ENCODE results near the gene APCDD1.

The APCDD1 gene

GRCh38 chr18:10454681-10455557 is 484 bp downstream of the APCDD1 start:
- Histone ChIP-seq H3K9ac (ENCODE audit: low read length) (peak overlapping the region; percentile 95), H3K36me3 (ENCODE audit: control insufficient read depth, insufficient read depth, low read length, severe bottlenecking) (peaks cover 5% of the 10 kb centered on the region), H3K4me3 (ENCODE audit: low read length) (peak overlapping the region; percentile 90), H3K9me3 (ENCODE audit: control insufficient read depth, low read length) (no peaks in the 10 kb centered on the region), H3K4me1 (ENCODE audit: control insufficient read depth, insufficient read depth, low read length) (peaks cover 32% of the 10 kb centered on the region), H3K27me3 (replicated peaks; ENCODE audit: control insufficient read depth, insufficient read depth, low read length) (no peaks in the 10 kb centered on the region)
- peak; percentile 47 for DNase-seq (ENCODE audit: low read depth)

DNA sequence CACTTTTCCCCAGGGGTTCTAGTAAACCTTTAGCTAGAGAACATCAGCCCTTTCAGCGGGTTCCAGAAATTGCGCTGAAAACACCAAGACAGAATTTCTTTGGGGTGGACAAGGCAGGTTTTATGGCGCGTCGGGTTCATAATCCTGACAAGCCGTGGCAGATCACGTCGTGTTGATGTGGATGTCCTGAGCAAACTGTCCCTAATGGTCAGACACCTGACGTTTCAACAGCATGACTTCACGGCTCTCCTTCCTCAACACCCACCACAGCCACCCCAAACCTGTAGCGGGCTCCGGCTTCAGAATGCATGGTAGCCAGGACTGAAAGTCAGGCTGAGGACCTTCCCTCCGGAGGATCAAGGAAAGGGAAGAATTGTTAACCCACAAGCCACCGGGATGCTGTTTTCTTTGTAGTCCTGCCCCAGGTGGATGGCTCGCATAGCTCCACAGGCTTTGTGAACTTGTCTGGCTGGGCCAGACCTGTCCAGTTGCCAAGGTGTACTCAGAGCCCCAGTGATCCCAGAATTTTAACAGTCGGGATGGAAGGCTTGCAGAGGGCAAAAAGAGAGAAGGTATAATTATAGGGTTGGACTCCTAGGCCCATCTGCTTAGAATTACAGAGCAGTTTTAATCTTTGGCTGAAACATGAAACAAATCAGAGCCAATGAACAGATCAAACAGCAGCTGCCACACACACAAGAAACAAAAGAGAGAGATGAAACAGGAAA is 1.5 kb downstream of the APCDD1 start:
- peaks cover 5% of the 10 kb centered on the region for H3K36me3 ChIP-seq (ENCODE audit: control insufficient read depth, insufficient read depth, low read length, severe bottlenecking)
- H3K27me3 ChIP-seq (replicated peaks; ENCODE audit: control insufficient read depth, insufficient read depth, low read length), result no peaks in the 10 kb centered on the region
- peak overlapping the region; percentile 90 for H3K4me3 ChIP-seq (ENCODE audit: low read length)
- H3K4me1 ChIP-seq (ENCODE audit: control insufficient read depth, insufficient read depth, low read length), result peaks cover 32% of the 10 kb centered on the region
- H3K9me3 ChIP-seq (ENCODE audit: control insufficient read depth, low read length), result no peaks in the 10 kb centered on the region
- peak overlapping the region; percentile 95 for H3K9ac ChIP-seq (ENCODE audit: low read length)
- no peak for DNase-seq (ENCODE audit: low read depth)

- no peak for DNase-seq (ENCODE audit: low read depth)
- Histone ChIP-seq H3K9me3 (ENCODE audit: control insufficient read depth, low read length) (no peaks in the 10 kb centered on the region), H3K27me3 (replicated peaks; ENCODE audit: control insufficient read depth, insufficient read depth, low read length) (no peaks in the 10 kb centered on the region), H3K9ac (ENCODE audit: low read length) (peak overlapping the region; percentile 95), H3K36me3 (ENCODE audit: control insufficient read depth, insufficient read depth, low read length, severe bottlenecking) (peaks cover 5% of the 10 kb centered on the region), H3K4me1 (ENCODE audit: control insufficient read depth, insufficient read depth, low read length) (peaks cover 32% of the 10 kb centered on the region), H3K4me3 (ENCODE audit: low read length) (peak overlapping the region; percentile 90)
These were observed 2.3 kb downstream of the APCDD1 start for GRCh38 chr18:10456718-10457117.

- Histone ChIP-seq H3K9me3 (ENCODE audit: control insufficient read depth, low read length) (no peaks in the 10 kb centered on the region), H3K36me3 (ENCODE audit: control insufficient read depth, insufficient read depth, low read length, severe bottlenecking) (peaks cover 5% of the 10 kb centered on the region), H3K4me3 (ENCODE audit: low read length) (peak overlapping the region; percentile 90), H3K4me1 (ENCODE audit: control insufficient read depth, insufficient read depth, low read length) (peaks cover 32% of the 10 kb centered on the region), H3K9ac (ENCODE audit: low read length) (peak overlapping the region; percentile 95), H3K27me3 (replicated peaks; ENCODE audit: control insufficient read depth, insufficient read depth, low read length) (no peaks in the 10 kb centered on the region)
- no peak for DNase-seq (ENCODE audit: low read depth)
These were observed 2.7 kb downstream of the APCDD1 start for GRCh38 chr18:10457128-10457527.

DNA sequence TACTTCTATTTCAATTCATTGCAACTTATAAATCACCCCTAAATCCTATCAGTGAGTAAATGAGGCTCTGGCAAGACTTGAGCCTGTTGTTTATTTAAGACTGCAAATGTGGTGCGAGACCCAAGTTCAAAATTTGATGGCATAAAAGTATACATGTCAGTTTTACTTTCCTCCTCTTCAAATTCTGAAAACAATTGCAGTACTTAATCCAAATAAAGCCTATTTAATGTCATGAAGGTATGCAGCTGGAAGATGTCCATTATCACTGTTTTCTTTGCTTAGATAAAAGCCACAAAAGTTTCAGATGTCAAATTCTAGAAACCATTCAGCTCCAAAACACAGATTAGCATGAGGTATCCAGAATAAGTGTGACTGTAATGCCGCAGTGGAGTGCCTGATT is 3.3 kb downstream of the APCDD1 start:
- Histone ChIP-seq H3K4me3 (ENCODE audit: low read length) (peak overlapping the region; percentile 90), H3K27me3 (replicated peaks; ENCODE audit: control insufficient read depth, insufficient read depth, low read length) (no peaks in the 10 kb centered on the region), H3K9ac (ENCODE audit: low read length) (peak overlapping the region; percentile 95)

DNA sequence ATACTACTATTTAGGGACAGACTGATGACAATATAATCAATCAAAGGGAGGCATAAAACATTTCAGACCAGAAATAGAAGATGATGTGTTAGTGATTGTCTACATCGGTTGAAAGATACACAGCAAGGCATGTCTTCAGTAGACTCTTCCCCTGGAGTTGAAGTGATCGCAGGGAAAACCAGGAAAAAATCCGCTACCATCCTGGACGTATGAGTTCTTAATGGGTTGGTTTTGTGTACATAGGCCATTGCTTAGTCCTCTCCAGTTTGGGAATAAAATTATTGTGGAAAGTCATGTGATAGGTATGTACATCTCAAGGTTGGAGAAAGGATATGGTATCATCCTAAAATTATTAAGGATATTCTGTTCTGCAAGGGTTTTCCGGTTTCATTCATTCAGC is 4.3 kb downstream of the APCDD1 start:
- DNase-seq (ENCODE audit: low read depth), result no peak
- Histone ChIP-seq H3K4me1 (ENCODE audit: control insufficient read depth, insufficient read depth, low read length) (peaks cover 27% of the 10 kb centered on the region), H3K27me3 (replicated peaks; ENCODE audit: control insufficient read depth, insufficient read depth, low read length) (no peaks in the 10 kb centered on the region), H3K9me3 (ENCODE audit: control insufficient read depth, low read length) (no peaks in the 10 kb centered on the region), H3K9ac (ENCODE audit: low read length) (no peak overlapping the region), H3K4me3 (ENCODE audit: low read length) (peak overlapping the region; percentile 90), H3K36me3 (ENCODE audit: control insufficient read depth, insufficient read depth, low read length, severe bottlenecking) (peaks cover 5% of the 10 kb centered on the region)

More for the DNA sequence above, 3.3 kb downstream of the APCDD1 start:
- H3K4me1 ChIP-seq (ENCODE audit: control insufficient read depth, insufficient read depth, low read length), result peaks cover 32% of the 10 kb centered on the region
- no peak for DNase-seq (ENCODE audit: low read depth)
- H3K36me3 ChIP-seq (ENCODE audit: control insufficient read depth, insufficient read depth, low read length, severe bottlenecking), result peaks cover 5% of the 10 kb centered on the region
- H3K9me3 ChIP-seq (ENCODE audit: control insufficient read depth, low read length), result no peaks in the 10 kb centered on the region

- Histone ChIP-seq H3K9ac (ENCODE audit: low read length) (no peak overlapping the region), H3K4me3 (ENCODE audit: low read length) (no peak overlapping the region), H3K36me3 (ENCODE audit: control insufficient read depth, insufficient read depth, low read length, severe bottlenecking) (peaks cover 5% of the 10 kb centered on the region), H3K27me3 (replicated peaks; ENCODE audit: control insufficient read depth, insufficient read depth, low read length) (no peaks in the 10 kb centered on the region), H3K4me1 (ENCODE audit: control insufficient read depth, insufficient read depth, low read length) (peaks cover 26% of the 10 kb centered on the region), H3K9me3 (ENCODE audit: control insufficient read depth, low read length) (no peaks in the 10 kb centered on the region)
- no peak for DNase-seq (ENCODE audit: low read depth)
These were observed 5.2 kb downstream of the APCDD1 start for GRCh38 chr18:10459587-10459986.

- Histone ChIP-seq H3K9ac (ENCODE audit: low read length) (no peak overlapping the region), H3K27me3 (replicated peaks; ENCODE audit: control insufficient read depth, insufficient read depth, low read length) (no peaks in the 10 kb centered on the region), H3K36me3 (ENCODE audit: control insufficient read depth, insufficient read depth, low read length, severe bottlenecking) (peaks cover 5% of the 10 kb centered on the region), H3K4me1 (ENCODE audit: control insufficient read depth, insufficient read depth, low read length) (peaks cover 23% of the 10 kb centered on the region), H3K9me3 (ENCODE audit: control insufficient read depth, low read length) (no peaks in the 10 kb centered on the region), H3K4me3 (ENCODE audit: low read length) (no peak overlapping the region)
- DNase-seq (ENCODE audit: low read depth), result no peak
These were observed 6.1 kb downstream of the APCDD1 start for GRCh38 chr18:10460414-10461018.

- H3K9ac ChIP-seq (ENCODE audit: low read length), result no peak overlapping the region
- H3K4me3 ChIP-seq (ENCODE audit: low read length), result no peak overlapping the region
- no peak for DNase-seq (ENCODE audit: low read depth)
- peaks cover 5% of the 10 kb centered on the region for H3K36me3 ChIP-seq (ENCODE audit: control insufficient read depth, insufficient read depth, low read length, severe bottlenecking)
- H3K9me3 ChIP-seq (ENCODE audit: control insufficient read depth, low read length), result no peaks in the 10 kb centered on the region
- H3K27me3 ChIP-seq (replicated peaks; ENCODE audit: control insufficient read depth, insufficient read depth, low read length), result no peaks in the 10 kb centered on the region
- H3K4me1 ChIP-seq (ENCODE audit: control insufficient read depth, insufficient read depth, low read length), result peaks cover 12% of the 10 kb centered on the region
These were observed 7.6 kb downstream of the APCDD1 start for GRCh38 chr18:10461989-10462388.

GRCh38 chr18:10462597-10462996 is 8.2 kb downstream of the APCDD1 start:
- Histone ChIP-seq H3K4me1 (ENCODE audit: control insufficient read depth, insufficient read depth, low read length) (peaks cover 6% of the 10 kb centered on the region), H3K9me3 (ENCODE audit: control insufficient read depth, low read length) (no peaks in the 10 kb centered on the region), H3K9ac (ENCODE audit: low read length) (no peak overlapping the region), H3K4me3 (ENCODE audit: low read length) (no peak overlapping the region), H3K27me3 (replicated peaks; ENCODE audit: control insufficient read depth, insufficient read depth, low read length) (no peaks in the 10 kb centered on the region), H3K36me3 (ENCODE audit: control insufficient read depth, insufficient read depth, low read length, severe bottlenecking) (peaks cover 5% of the 10 kb centered on the region)
- DNase-seq (ENCODE audit: low read depth), result no peak

DNA sequence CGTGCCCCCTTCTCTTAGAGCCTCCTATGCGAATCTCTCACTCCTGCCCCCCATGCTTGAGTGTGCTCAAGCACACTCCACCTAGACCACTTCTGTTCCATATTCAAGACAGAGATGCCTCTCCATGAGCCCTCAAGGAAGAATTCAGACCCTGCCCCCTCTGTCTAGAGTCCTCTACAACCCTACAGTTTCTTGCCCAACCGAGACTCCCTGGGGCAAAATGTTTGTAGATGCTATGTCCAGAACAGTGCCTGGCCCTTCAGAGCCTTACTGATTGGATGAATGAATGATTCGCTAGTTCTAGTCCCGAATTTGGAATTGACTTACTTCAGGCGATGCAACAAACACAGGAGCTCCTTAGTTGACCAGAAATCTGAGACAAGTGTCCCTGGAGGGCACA is 8.7 kb downstream of the APCDD1 start:
- Histone ChIP-seq H3K9me3 (ENCODE audit: control insufficient read depth, low read length) (no peaks in the 10 kb centered on the region), H3K27me3 (replicated peaks; ENCODE audit: control insufficient read depth, insufficient read depth, low read length) (no peaks in the 10 kb centered on the region), H3K4me1 (ENCODE audit: control insufficient read depth, insufficient read depth, low read length) (peaks cover under 1% of the 10 kb centered on the region), H3K4me3 (ENCODE audit: low read length) (no peak overlapping the region), H3K36me3 (ENCODE audit: control insufficient read depth, insufficient read depth, low read length, severe bottlenecking) (peaks cover 10% of the 10 kb centered on the region), H3K9ac (ENCODE audit: low read length) (no peak overlapping the region)
- DNase-seq (ENCODE audit: low read depth), result no peak

All from adipocyte (in vitro differentiated cells).